ENCODE measurements around the gene UBE4B.
"Not testable (repeated sequence)": the region's sequence is repeated elsewhere in the genome, so short reads cannot be mapped to it uniquely, and the experiment has no call there.

UBE4B gene

GRCh38 chr1:10020086-10020485, 12.7 kb upstream of the UBE4B start:
- no peak for TF ChIP-seq CTCF (IDR thresholded peaks at IDR 0.05; ENCODE audit: borderline replicate concordance, control extremely low read depth, extremely low read depth, insufficient read depth, missing control alignments)
- in situ Hi-C loops (cut with MboI; ENCODE audit: low sequenced_read_pairs, unreplicated experiment), result no loop called here
- no peak for DNase-seq (ENCODE audit: low spot score)

- in situ Hi-C loops (cut with MboI; ENCODE audit: low sequenced_read_pairs, unreplicated experiment); DNase-seq (ENCODE audit: low spot score): not testable (repeated sequence)
Measured at GRCh38 chr1:10020678-10021077, 12.1 kb upstream of the UBE4B start.

- DNase-seq (ENCODE audit: low spot score); in situ Hi-C loops (cut with MboI; ENCODE audit: low sequenced_read_pairs, unreplicated experiment): not testable (repeated sequence)
Measured at GRCh38 chr1:10021992-10022391, 10.8 kb upstream of the UBE4B start.

GRCh38 chr1:10022656-10023055, 10.1 kb upstream of the UBE4B start:
- no peak for TF ChIP-seq CTCF (IDR thresholded peaks at IDR 0.05; ENCODE audit: borderline replicate concordance, control extremely low read depth, extremely low read depth, insufficient read depth, missing control alignments)
- DNase-seq (ENCODE audit: low spot score), result no peak
- in situ Hi-C loops (cut with MboI; ENCODE audit: low sequenced_read_pairs, unreplicated experiment), result no loop called here

- no peak for TF ChIP-seq CTCF (IDR thresholded peaks at IDR 0.05; ENCODE audit: borderline replicate concordance, control extremely low read depth, extremely low read depth, insufficient read depth, missing control alignments)
- in situ Hi-C loops (cut with MboI; ENCODE audit: low sequenced_read_pairs, unreplicated experiment), result no loop called here
- no peak for DNase-seq (ENCODE audit: low spot score)
Measured at GRCh38 chr1:10025354-10025753, 7.4 kb upstream of the UBE4B start.

- DNase-seq (ENCODE audit: low spot score), result no peak
- in situ Hi-C loops (cut with MboI; ENCODE audit: low sequenced_read_pairs, unreplicated experiment), result no loop called here
- no peak for TF ChIP-seq CTCF (IDR thresholded peaks at IDR 0.05; ENCODE audit: borderline replicate concordance, control extremely low read depth, extremely low read depth, insufficient read depth, missing control alignments)
Measured at GRCh38 chr1:10027027-10027426, 5.7 kb upstream of the UBE4B start.

GRCh38 chr1:10028956-10029500, 3.7 kb upstream of the UBE4B start:
- DNase-seq (ENCODE audit: low spot score); in situ Hi-C loops (cut with MboI; ENCODE audit: low sequenced_read_pairs, unreplicated experiment): not testable (repeated sequence)

GRCh38 chr1:10031461-10031860, 1.3 kb upstream of the UBE4B start:
- no peak for TF ChIP-seq CTCF (IDR thresholded peaks at IDR 0.05; ENCODE audit: borderline replicate concordance, control extremely low read depth, extremely low read depth, insufficient read depth, missing control alignments)
- DNase-seq (ENCODE audit: low spot score), result no peak
- in situ Hi-C loops (cut with MboI; ENCODE audit: low sequenced_read_pairs, unreplicated experiment), result no loop called here
